Measurements from ENCODE around the gene HLA-DPA1.

Gene HLA-DPA1

DNA sequence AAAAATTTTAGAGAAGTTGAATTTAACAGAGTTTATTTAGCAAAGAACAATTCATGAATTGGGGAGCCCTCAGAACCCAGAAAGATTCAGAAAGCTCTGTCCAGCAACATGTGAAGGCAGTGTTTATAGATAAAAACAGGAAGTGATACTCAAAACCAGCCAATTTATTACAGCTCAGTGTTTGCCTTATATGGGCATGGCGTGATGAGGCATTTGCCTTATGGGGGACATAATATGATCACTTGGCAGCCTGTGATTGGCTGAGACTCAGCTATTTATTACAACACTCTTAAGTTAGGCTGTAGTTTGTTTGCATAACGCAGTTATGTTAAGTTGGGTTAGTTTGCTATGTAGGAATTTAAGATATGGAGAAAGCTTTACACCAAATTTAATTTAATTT, 11.5 kb downstream of the HLA-DPA1 start:
- peak; percentile 72 for DNase-seq

DNA sequence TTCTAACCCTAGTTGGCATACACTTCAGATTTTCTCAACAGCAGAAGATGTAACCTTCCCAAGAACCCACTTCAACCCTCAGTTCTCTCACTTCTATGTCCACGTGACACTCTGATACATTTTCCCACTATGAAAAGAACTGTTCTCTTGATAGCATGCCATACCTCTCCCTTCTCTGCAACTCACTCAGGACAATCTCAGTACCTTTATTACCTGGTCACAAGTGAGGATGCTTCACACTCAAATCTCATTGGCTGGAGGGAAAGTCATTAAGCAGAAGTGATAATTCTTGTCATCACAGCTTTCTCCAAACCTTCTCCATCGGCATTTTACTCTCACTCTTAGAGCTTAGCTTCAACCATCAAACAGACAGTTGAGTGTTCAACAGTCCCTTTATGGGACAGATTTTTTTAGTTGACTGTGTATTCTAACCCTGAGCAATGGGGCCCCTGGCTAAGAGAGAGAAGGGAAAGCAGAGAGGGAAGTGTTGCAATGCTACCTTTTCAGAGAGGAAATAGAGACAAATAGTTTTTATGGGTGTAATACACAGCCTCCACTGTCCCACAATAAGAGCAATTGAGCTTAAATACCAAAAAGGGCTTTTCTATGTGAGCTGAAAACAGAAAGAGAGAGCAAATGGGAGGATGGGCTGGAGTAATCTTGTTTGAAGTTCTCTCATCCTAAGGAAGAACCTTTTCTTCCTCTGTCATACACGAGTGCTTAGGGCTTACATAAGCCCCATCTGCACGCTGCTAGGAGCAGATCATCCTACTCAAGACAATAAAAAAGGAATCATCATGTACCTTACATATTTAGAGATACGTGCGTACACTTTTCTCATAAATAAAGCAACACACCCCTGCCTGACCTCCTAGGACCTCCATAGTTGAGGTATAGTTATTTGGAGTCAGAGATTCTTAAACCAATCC, 16.0 kb downstream of the HLA-DPA1 start:
- no peak for DNase-seq

DNA sequence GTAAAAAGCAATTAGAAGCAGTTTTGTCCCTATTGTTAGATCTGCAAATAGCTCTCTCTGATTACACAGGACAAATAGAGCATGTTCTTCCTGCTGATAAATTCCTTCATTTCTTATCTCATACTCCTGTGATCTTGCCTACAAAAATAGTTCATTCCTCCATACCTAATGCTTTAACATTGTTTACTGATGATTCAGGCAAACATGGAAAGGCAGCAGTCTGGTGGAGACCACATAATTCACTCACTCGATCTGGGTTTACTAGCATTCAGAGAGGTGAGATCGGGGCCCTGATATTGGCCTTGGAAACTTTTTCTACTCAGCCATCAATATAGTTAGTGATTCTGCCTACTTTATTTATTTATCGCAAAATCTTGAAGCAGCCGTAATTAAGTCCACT, 20.2 kb downstream of the HLA-DPA1 start:
- no peak for DNase-seq

DNA sequence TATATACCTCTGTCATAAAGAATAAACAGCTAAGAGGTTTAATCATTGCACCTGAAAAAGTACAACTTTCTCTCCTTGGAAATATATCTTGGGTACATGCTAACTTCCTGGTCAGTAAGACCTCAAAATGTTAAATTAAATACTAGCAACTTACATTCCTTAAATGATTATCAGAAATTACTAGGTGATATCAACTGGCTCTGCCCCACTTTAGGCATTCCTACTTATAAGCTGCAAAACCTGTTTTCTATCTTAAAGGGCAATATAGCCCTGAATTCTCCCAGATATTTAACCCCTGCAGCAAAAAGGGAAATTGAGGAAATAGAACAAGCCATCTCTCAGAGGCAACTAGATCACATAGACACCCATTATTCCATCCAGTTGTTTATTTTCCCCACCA, 20.8 kb downstream of the HLA-DPA1 start:
- no peak for DNase-seq

DNA sequence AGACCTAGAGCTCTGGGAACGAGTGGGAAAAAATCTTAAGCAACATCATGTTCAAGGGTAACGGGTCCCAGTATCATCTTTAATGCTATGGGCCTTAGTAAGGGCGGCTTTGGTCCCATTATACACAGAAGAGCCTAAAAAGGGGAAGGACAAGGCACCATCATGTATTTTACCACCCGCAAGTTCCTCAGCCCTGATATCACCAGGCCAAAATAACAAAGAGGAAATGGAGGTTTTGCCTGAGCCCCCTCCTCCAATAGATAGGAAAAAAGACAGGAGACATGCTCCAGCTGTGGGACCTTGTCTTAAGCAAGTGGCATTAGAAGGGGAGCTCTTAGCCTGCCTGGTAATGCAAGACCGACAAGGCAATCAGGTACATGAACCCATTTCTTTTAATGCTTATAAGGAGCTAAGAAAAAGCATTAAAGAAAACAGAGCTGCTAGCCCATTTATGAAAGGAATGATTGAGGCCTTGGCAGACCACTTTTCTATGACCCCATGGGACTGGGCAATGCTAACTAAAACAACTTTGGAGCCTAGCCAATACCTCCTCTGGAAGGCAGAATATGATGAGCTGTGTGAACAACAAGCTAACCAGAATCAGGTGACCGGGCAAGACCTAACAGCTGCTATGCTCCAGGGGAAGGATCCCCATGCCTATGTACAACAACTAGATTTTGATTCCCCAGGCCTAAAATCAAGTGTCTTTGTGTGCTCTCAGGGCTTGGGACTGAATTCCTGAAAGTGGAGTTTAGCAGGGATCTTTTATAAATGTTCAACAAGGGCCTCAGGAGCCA, 23.2 kb downstream of the HLA-DPA1 start:
- peak; percentile 58 for DNase-seq

DNA sequence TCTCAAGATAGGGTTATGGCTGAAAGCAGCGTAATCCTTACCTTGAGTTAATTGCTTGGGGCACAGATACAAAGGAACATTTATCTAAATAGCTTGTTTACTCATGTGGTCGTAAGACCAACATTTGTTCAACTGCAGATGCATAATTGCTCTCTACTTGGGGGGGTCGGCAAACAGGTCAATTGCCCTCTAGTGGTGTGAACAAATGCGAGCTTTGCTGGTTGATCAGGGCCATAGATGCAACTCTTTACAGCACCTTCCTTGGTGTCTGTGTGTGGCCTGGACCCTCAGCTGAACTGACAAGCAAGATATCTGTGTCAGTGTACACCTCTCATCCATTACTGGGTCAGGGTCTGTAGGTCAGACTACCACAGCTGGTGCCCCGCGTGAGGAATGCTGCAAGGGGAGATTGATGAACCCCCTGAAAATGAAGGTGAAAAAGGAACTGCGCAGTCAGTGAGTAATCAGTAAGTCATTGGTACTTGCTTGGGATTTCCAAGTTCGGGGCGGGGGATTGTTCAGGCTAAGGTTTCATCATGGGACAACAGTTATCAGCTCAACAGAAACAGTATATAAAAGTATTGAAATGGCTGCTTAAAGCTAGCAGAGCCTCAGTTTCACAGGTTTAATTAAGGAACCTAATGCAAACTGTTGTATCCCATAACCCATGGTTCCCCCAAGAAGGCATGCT, 24.0 kb downstream of the HLA-DPA1 start:
- DNase-seq: peak; percentile 23

DNA sequence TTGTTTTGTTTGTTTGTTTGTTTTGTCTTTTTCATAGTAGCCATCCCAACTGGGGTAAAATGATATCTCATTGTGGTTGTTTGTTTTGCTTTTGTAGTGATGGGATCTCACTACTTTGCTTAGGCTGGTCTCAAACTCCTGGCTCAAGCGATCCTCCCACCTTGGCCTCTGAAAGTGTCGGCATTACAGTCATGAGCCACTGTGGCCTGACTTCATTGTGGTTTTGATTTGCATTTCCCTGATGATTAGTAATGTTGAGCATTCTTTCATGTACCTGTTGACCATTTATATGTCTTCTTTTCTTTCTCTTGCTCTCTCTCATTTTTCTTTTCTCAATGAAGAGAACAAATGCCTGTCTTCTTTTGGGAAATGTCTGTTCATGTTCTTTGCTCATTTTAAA, 33.3 kb downstream of the HLA-DPA1 start:
- no peak for DNase-seq

DNA sequence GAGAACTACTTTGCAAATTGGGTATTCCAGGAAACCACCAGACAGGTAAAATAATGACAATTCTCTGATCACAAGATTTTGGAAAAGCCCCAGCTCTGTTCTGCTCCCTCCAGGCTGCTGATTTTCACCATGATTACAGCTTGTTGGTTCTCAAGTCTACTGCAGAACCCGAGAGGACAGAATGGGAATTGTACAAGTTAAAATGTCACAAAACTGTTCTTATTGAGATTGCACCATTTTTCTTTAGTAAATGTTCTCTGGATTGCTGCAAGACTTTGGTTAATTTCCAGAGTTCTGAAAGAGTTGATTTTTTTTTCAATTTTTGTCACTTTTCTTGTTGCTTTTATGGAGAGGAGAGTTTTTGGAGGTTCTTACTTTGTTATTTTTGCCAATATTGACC, 36.9 kb downstream of the HLA-DPA1 start:
- DNase-seq: no peak

DNA sequence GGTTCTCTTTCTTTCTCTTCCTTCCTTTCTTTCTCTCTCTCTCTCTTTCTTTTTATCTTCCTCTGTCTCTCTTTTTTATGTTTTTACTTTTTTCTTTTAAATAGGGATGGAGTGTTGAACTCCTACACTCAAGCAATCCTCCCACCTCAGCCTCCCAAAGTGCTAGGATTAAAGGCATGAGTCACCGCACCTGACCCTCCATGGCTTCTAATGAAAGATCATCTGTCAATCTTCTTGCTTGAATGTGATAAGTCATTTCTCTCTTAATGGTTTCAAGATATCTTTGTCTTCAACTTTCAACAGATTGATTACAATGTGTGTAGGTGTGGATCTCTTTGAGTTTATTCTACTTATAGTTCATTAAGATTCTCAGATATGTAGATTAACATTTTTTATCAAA, 38.9 kb downstream of the HLA-DPA1 start:
- DNase-seq: no peak

DNA sequence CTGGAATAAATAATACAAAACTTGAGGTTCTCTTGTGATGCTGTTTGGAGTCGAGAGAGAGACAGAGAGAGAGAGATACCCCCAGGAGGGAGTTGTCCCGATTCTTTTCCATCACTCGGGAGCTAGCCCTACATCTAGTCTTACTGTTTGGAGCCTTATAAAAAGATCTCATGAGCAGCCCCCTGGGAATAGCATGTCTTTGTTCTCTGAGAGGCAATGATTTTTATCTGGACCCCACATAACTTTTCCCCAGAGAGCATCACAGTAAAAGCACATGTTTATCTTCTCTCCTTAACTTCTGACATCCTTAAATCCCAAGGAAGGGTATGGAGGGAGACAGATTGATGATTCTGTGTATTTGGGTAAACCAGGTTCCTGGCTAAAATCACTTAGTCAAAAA, 43.2 kb downstream of the HLA-DPA1 start:
- DNase-seq: no peak

DNA sequence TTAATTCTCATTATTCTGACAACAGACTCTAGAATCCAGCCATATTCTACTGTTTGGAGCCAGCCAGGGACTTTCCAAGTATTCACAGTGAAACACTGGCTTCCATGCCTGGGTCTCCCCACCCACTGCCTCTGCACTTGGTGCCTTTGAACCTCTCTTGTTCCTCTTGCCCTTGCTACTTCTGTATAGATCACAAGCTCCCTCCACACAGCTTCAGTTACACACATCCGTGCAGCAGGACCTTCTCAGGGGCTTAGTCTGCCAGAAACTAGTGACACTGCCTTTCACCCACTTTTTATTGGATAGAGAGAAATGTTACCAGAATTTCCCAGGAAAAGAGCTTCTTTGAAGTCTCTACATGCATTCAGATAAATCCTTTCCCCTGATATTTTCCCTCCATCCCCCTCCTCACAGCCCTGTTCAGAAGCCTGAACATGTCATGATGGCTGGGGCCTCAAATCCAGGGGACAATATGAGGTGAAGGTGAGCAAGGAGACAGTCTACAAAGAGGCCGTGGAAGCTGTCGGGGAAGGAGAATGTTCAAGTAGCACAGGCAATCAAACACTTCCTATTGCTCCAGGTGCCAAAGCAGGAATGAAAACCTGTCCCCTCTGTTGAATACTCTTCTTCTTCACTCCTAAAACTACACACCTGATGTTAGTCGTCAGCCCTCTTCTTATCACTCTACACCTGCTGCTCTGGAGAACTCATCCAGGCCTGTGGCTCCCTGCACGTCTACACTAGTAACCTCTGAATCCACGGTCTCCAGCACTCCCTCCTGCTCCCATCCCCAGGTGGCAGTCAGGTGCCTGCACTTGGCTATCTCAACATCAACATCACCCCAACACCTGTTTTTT, 43.9 kb downstream of the HLA-DPA1 start:
- peak; percentile 89 for DNase-seq

DNA sequence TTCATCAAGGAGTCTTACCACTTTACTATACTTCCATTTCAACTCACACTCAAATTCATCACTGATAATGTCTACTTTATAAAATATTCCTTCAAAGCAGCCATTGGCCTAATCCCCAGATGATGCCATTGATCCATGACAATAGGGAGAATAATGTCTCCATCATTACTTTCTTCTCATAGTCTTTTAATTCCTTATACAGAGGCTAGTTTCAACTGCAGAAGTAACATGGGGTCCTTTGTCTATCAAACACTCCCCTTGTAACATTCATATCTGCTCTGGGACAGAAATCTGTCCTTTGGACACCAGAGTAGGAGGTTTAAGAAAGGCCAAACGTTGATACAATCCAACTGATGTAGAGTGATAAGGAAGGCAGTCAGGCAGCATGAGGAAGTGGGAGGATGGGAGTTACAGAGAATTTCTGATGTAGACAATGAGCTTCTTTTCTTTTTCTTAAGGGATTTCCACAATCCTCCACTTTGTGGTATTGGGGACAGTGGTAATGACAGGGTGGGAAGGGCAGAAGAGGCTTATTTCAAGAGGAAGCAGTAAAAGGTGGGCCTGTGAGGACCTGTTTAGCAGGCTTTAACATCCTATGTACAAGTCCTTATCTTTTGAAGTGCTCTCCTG, 45.1 kb downstream of the HLA-DPA1 start:
- DNase-seq: peak; percentile 32

DNA sequence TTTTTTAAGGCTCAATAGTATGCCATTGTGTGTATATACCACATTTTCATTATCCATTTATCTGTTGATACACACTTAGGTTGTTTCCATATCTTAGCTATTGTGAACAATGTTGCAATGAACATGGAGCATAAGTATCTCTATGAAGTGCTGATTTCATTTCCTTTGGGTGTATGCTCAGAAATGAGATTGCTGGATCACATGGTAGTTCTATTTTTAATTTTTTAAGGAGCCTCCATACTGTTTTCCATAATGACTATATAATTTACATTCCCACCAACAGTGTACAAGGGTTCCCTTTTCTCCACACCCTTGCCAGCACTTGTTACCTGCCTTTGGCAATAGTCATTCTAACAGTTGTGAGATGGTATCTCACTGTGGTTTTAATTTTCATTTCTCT, 48.9 kb downstream of the HLA-DPA1 start:
- DNase-seq: no peak

DNA sequence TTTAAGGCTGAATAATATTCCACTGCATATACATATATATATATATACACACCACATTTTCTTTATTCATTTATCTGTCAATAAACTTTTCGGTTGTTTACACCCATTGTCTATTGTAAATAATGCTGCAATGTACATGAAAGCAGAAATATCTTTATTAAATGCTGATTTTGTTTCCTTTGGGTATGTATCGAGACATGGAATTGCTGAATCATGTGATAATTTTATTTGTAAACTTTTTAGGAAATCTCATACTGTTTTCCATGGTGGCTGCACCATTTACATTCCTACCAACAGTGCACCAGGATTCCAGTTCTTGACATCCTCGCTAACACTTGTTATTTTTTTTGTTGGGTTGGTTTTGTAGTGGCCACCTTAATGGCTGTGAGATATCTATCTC, 49.9 kb downstream of the HLA-DPA1 start:
- DNase-seq: no peak

DNA sequence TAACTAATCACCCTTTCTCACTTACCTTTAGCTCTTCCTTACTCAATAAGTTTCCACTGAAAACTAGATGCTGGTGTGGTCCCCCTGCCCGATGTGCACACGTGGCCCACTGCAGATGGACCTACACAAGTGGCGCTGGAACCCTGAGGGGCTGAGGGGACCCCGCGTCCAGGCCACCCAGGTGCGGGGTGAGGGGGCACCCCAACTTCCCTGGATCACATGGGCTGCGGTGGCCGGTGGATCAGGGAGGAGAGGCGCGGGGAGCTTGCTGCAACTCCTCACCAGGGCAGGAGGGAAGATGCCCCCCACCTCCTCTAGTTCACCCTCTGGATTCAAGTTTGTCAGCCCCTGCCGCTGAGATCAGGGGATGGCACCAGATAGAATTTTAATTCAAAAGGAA, 51.5 kb downstream of the HLA-DPA1 start:
- DNase-seq: no peak

DNA sequence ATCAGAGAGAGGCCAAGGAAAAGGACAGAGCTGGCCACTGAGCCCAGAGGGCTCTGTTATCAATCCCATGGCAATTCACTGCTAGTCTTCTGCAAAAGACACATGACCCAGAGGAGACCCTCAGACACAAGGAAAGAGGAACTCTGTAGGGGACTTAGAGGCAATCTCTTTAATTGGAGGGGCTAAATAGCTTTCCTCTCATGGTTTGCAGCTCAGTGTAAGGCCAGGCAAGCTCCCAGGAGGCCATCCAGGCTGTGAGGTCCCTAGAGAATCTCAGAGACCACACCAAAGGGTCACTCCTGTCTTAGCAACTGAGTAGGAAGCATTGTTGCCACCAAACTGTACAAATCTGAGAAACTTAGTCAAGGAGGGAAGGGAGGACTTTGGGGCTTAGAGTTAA, 54.1 kb downstream of the HLA-DPA1 start:
- DNase-seq: peak; percentile 20

DNA sequence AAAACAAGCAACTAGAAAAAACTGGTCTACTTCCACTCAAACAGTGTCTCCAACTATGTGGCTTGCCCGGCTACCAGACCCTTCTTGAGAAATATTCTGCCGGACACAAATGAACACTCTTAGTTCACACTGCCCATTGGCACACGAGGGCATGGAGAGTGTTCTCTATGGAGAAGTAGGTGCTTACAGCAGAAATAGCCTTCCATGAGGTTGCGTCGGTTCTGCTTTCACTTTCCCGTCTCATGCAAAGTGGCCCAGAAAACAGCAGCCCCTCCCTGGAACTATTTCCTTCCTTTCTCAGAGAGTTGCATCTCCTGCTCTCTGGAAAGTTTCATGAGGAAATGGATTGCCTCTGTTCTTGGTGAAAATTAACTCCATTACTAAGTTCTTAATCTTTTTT, 54.5 kb downstream of the HLA-DPA1 start:
- DNase-seq: peak; percentile 79

DNA sequence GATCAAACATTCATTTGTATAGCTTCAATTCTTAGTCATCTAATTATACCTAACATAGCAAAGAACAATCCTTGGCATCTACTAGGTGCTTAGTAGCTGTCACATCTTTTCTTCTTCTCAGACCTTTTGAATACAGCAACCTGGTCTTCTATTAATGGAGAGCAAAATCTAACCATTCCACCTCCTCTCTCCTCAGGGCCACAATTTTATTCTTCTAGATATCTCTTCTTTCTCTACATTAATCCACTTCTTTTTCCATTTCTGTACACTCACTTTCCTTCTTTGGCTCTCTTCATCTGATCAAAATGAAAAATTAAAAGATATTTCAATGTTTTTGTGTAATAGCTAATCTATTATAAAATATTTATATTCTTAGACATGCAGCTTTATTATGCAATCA, 55.0 kb downstream of the HLA-DPA1 start:
- DNase-seq: no peak

DNA sequence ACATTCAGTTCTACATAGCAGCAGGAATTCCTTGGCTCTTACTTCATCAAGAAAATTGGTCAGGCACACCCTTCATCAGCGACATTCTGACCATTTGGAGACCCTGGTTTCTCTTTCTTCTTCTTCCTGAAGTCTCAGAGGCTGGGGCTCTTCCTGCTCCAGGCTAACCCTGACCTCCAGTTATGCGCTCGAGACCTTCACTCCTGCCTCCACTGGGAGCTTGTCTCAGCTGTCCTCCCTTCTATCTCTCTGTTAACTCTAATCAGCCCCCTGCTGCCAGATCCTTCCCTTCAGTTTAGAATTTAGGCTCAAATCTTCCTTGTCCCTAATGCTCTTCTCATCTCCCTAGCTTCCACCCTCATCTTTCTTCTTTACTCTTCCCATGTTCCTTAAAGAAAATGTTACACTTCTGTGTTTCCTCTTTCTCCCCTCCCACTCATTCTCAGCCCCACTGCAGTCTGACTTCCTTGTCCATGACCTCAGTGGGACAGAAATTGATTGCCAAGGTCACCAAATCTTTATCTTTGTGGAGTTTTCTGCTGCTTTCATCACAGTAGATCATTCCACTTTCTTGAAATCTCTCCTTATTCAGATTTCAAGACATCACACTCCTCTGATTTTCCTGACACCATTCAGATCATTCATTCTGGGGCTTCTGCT, 55.6 kb downstream of the HLA-DPA1 start:
- no peak for DNase-seq

DNA sequence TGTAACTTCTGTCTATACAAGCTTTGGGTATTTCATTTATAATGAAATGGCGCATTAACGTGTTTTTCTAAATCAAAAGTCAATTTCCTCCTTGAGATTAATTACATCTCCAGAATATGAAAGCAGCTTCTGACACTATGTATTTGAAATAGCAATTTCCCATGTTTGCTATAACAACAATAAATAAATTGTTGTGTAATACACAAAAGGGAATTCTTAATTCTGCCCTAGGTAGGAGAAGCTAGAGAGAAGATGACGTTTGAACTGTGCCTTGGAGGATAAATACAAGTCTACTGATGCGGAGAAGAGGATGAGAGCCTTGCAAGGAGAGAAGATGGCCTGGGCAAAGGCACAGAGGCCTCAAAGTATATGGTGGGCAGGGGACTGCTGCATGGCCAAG, 56.4 kb downstream of the HLA-DPA1 start:
- no peak for DNase-seq

DNA sequence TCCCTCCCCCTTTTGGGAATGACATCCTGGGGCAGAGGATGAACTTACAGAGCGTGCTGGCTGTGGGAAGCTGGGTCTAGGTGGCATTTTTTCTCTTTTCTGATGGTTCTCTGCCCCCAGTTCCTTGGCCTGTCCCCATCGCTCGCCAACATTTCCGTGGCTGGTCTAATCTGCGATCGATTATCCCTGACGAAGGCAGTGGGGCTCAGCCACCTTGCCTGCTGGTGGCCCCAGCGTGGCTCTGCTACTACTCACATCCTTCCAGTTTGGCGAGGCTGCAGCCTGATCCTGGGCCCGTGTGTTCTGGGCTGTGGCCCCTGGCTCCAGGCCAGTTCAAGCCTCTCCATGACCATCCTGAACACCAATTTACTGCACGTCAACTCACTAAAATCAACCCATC, 57.7 kb downstream of the HLA-DPA1 start:
- no peak for DNase-seq

Measured in hematopoietic multipotent progenitor cell treated with erythropoietin and hydrocortisone succinate and interleukin-3 and kit ligand, for 4 days (in vitro differentiated cells).